ENCODE measurements around the gene DNMT3L. TPM values are rescaled to one million over a fixed set of nuclear protein-coding genes. Genes with fewer than 3 reads are reported as not detected.

DNMT3L gene
- total and polyA plus RNA-seq, 2 experiments from 2014 or later = not detected

DNA sequence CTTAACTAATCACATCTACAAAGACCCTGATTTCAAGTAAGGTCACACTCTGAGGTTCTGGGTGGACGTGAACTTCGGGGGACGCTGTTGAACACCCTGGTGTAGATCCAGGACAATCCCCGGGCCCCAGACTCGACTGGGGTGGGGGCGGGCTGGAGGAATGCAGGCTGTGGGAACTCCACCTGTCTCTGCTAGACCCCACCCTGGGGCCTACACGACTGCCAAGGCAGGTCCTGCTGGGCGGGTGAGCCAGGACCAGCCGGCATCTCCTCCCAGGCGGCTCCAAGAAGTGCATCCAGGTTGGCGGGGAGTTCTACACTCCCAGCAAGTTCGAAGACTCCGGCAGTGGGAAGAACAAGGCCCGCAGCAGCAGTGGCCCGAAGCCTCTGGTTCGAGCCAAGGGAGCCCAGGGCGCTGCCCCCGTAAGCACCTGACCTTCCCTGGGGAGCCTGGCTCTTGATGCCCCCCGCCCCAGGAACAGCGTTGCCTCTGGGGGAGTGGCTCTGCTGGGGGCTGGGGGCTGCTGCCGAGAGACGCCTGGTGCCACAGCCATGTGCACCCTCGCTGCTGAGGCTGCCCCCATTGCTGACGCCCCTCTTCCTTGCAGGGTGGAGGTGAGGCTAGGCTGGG lies 27.8 kb upstream of the DNMT3L start:
- Histone ChIP-seq H3K4me3 (no peak overlapping the region), H3K9me3 (ENCODE audit: low read depth) (no peaks in the 10 kb centered on the region), H3K36me3 (no peaks in the 10 kb centered on the region), H3K27me3 (peaks cover 25% of the 10 kb centered on the region), H3K27ac (no peak overlapping the region), H3K4me1 (ENCODE audit: low read depth) (no peaks in the 10 kb centered on the region)
- TF ChIP-seq CTCF (IDR thresholded peaks at IDR 0.05; ENCODE audit: low read depth, low read length) = no peak
- DNase-seq (ENCODE audit: low read depth in 1 of 2, low spot score in 1 of 2) = no peak

- DNase-seq (ENCODE audit: low read depth in 1 of 2, low spot score in 1 of 2) = no peak
- no peak overlapping the region for H3K4me3 ChIP-seq
- peaks cover 27% of the 10 kb centered on the region for H3K27me3 ChIP-seq
- H3K36me3 ChIP-seq = no peaks in the 10 kb centered on the region
- TF ChIP-seq CTCF (IDR thresholded peaks at IDR 0.05; ENCODE audit: low read depth, low read length) = no peak
- no peak overlapping the region for H3K27ac ChIP-seq
- no peaks in the 10 kb centered on the region for H3K9me3 ChIP-seq (ENCODE audit: low read depth)
- H3K4me1 ChIP-seq (ENCODE audit: low read depth) = no peaks in the 10 kb centered on the region
Measured at GRCh38 chr21:44288251-44289110, 26.8 kb upstream of the DNMT3L start.

DNA sequence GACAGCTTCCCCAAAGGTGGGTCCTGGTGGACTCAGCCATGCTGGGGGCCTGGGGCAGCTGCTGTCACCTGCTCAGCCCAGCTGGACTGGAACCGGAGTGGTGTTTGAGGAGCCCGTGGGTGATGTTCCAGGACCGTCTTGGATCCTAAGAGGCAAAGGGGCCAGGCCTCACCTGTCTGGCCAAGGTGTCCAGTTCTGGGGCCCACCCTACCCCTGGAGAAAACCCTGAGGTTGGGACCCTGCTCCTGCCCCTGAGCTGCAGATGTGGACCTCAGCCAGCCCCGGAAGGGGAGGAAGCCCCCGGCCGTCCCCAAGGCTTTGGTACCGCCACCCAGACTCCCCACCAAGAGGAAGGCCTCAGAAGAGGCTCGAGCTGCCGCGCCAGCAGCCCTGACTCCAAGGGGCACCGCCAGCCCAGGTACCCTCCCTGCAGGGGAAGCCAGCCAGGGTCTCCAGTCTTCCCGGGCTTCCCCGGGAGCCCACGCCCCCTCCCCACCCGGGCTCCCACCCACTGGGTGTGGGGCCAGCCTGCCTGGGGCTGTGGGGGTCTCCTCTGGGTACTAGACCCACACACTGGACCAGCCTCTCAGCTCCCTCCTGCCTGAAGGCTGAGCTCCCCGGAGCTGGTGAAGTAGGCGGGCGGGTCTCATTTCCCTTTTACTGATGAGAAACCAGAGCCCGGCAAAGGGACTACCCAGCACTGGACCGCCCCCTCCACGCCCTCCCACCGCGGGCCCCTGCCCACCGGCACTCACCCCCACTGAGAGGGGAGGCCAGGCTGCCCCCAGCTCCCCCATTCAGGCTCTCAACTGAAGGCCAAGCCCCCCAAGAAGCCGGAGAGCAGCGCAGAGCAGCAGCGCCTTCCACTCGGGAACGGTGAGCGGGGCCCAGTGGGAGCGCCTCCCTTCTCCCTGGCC lies 25.3 kb upstream of the DNMT3L start:
- TF ChIP-seq CTCF (IDR thresholded peaks at IDR 0.05; ENCODE audit: low read depth, low read length) = no peak
- peaks cover 27% of the 10 kb centered on the region for H3K27me3 ChIP-seq
- no peak overlapping the region for H3K27ac ChIP-seq
- DNase-seq (ENCODE audit: low read depth in 1 of 2, low spot score in 1 of 2) = no peak
- no peak overlapping the region for H3K4me3 ChIP-seq
- H3K9me3 ChIP-seq (ENCODE audit: low read depth) = no peaks in the 10 kb centered on the region
- no peaks in the 10 kb centered on the region for H3K4me1 ChIP-seq (ENCODE audit: low read depth)
- no peaks in the 10 kb centered on the region for H3K36me3 ChIP-seq

DNA sequence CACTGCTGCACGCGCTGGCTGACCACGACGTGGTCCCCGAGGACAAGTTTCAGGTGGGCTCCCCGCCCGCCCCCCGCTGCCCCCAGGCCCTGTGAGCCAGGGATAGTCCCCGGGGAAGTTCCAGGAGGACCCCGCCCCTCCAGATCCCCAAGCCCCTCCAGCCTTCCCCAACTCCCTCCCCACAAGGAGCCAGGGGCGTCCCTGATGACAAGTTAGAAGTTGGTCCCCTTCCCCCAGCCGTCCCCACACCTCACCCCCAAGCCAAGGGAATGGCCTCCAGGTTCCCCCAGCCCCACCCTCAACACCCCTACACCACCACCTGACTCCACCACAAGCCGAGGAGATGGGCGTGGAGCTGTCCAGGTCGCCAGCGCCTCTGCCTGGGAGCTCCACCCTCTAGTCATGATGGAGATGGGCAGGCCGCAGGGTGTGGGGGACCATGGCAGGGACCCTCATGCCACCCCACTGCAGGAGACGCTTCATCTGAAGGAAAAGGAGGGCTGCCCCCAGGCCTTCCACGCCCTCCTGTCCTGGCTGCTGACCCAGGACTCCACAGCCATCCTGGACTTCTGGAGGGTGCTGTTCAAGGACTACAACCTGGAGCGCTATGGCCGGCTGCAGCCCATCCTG lies 24.5 kb upstream of the DNMT3L start:
- Histone ChIP-seq H3K4me1 (ENCODE audit: low read depth) (no peaks in the 10 kb centered on the region), H3K9me3 (ENCODE audit: low read depth) (no peaks in the 10 kb centered on the region), H3K4me3 (no peak overlapping the region), H3K27ac (no peak overlapping the region), H3K36me3 (no peaks in the 10 kb centered on the region), H3K27me3 (peaks cover 27% of the 10 kb centered on the region)
- no peak for TF ChIP-seq CTCF (IDR thresholded peaks at IDR 0.05; ENCODE audit: low read depth, low read length)
- no peak for DNase-seq (ENCODE audit: low read depth in 1 of 2, low spot score in 1 of 2)
